Mesothelial cell of epicardium (in vitro differentiated cells): ENCODE measurements around the gene SAA4. TPM values are rescaled to one million over a fixed set of nuclear protein-coding genes. Genes with fewer than 3 reads are reported as not detected.
"Not testable (repeated sequence)": the region's sequence is repeated elsewhere in the genome, so short reads cannot be mapped to it uniquely, and the experiment has no call there.

Experiments used
- DNase-seq, 2 experiments: peaks; one replicate each; pipeline ENCODE4 v3.0.0; 2021; ENCODE audit warnings: low spot score in 2 of 2; ENCODE audit not compliant: unreplicated experiment in 2 of 2
- H3K27ac Mint-ChIP-seq: 2 replicates; pipeline ENCODE4 v1.8.0; 2021; ENCODE audit warnings: mixed read lengths
- H3K27me3 Mint-ChIP-seq: 2 replicates; pipeline ENCODE4 v1.8.0; 2021; ENCODE audit warnings: low read depth, mixed read lengths
- H3K36me3 Mint-ChIP-seq: 2 replicates; pipeline ENCODE4 v1.8.0; 2021; ENCODE audit warnings: mixed read lengths
- H3K4me1 Mint-ChIP-seq: 2 replicates; pipeline ENCODE4 v1.8.0; 2021; ENCODE audit warnings: mixed read lengths
- H3K4me3 Mint-ChIP-seq: 2 replicates; pipeline ENCODE4 v1.8.0; 2021; ENCODE audit warnings: mild to moderate bottlenecking, moderate library complexity, mixed read lengths
- H3K9me3 Mint-ChIP-seq: 2 replicates; pipeline ENCODE4 v1.8.0; 2021; ENCODE audit warnings: mixed read lengths
- total RNA-seq: library from RNA; stranded (reverse); gene quantifications from 3 replicates; pipeline ENCODE4 v1.2.1, GENCODE V29; 2021
- TF ChIP-seq, protein P1 (sequence below): fragments of 200-600 bp; sonication (generic); IDR thresholded peaks from one replicate; pipeline ENCODE4 v1.5.0; 2021; ENCODE audit warnings: antibody characterized with exemption; ENCODE audit not compliant: unreplicated experiment

SAA4 gene
- total RNA-seq, 1 donor from 2014 or later, result not detected

DNA sequence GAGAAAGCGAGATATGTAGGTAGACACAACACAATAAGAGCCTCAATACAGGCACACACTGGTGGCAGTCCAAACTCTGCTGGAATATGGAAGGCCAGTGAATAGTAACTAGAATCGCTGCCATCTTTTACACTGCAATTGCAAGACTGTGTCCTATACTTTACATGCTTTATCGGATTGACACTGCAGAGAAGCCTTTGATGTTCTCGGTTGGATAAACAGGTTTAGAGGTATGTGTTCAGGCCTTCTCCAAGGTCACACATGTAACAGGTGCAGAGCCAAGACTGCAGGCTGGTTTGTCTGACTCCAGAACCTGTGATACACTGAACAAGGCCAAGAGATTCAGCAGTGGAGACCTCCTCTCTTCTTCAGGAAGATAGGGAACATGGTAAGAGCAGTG, 34.6 kb upstream of the SAA4 start:
- TF ChIP-seq, protein P1, sequence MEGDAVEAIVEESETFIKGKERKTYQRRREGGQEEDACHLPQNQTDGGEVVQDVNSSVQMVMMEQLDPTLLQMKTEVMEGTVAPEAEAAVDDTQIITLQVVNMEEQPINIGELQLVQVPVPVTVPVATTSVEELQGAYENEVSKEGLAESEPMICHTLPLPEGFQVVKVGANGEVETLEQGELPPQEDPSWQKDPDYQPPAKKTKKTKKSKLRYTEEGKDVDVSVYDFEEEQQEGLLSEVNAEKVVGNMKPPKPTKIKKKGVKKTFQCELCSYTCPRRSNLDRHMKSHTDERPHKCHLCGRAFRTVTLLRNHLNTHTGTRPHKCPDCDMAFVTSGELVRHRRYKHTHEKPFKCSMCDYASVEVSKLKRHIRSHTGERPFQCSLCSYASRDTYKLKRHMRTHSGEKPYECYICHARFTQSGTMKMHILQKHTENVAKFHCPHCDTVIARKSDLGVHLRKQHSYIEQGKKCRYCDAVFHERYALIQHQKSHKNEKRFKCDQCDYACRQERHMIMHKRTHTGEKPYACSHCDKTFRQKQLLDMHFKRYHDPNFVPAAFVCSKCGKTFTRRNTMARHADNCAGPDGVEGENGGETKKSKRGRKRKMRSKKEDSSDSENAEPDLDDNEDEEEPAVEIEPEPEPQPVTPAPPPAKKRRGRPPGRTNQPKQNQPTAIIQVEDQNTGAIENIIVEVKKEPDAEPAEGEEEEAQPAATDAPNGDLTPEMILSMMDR, result no peak
- Mint-ChIP-seq H3K27ac (no peak overlapping the region), H3K27me3 (no peaks in the 10 kb centered on the region), H3K4me1 (no peaks in the 10 kb centered on the region), H3K9me3 (peaks cover 3% of the 10 kb centered on the region), H3K36me3 (peaks cover 9% of the 10 kb centered on the region), H3K4me3 (no peak overlapping the region)
- DNase-seq, result no peak

DNA sequence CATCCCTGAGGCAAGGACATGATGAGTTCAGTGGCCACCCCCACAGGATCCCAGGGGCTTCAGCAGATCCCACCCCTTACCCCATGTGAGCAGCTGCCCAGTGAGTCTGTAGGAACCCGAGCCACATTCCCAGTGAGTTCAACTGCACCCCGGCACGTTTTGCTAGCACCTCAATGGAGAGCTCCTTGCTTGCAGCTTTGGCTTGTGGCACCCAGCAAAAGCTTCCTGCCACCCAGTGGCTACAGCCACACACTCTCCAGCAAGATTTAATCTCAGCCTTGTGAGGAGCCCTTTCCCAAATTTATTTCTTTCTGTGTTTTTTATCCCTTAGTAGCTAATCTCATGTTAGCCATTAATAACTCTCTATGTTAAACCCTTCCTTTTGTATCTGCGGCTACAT, 33.5 kb upstream of the SAA4 start:
- Mint-ChIP-seq H3K27ac (no peak overlapping the region), H3K9me3 (no peaks in the 10 kb centered on the region), H3K36me3 (peaks cover 6% of the 10 kb centered on the region), H3K27me3 (no peaks in the 10 kb centered on the region), H3K4me3 (no peak overlapping the region), H3K4me1 (no peaks in the 10 kb centered on the region)
- DNase-seq, result no peak
- TF ChIP-seq, protein P1, result no peak

DNA sequence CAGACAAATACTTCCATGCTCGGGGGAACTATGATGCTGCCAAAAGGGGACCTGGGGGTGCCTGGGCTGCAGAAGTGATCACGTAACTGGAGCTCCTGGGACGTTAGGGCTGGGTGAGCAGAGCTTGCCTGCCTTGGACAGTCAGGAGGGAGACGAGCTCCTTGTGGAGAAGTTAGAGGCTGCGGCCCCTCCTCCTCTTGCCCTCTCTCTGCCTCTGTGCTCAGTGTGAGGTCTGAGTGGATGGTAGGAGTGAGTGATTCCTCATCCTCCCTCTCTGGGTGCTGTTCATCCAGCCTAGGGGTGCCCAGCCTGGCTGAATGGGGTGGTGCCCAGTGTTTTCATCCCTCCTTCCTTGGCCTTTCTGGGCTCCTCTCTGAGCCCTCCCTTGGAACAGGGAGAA, 32.6 kb upstream of the SAA4 start:
- H3K9me3 Mint-ChIP-seq, H3K27ac Mint-ChIP-seq, H3K36me3 Mint-ChIP-seq, H3K27me3 Mint-ChIP-seq, H3K4me1 Mint-ChIP-seq, H3K4me3 Mint-ChIP-seq, DNase-seq: not testable (repeated sequence)

DNA sequence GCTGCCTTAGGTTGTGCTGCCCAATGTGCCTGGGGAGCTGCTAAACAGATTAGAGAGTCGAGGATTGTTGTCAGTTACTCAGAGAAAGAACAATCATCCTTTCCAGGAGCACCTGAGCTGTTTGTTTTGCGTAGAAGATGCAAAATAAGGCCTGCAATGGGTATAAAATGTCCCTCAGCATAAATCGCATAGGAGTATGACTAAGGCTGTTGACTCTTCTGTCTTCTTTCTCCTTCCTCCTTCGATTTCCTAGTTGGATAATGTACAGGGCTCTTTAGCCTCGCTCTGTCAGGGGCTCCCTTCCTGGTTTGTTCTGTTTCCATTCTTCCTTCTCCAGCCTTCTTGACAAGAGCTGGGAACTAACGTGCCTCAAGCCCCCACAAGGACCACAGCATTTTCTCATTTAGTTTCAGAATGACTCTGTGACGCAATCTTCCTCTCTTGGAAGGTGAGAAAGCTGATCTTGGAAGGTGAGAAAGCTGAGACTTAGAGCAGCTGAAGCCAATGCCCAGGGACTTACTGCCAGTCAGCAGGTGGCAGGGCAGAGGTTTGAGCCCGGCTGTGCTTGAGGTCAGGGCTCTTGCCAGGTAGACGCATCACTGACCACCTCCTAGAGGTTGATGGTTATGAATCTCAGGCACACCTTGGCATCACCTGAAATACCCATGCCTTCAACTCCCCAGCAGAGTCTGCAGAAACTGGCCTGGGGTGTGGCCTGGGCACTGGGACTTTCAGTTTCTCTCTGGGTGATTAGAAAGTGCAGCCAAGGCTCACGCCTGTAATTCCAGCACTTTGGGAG, 30.9 kb upstream of the SAA4 start:
- not testable (repeated sequence) for H3K36me3 Mint-ChIP-seq, H3K9me3 Mint-ChIP-seq

DNA sequence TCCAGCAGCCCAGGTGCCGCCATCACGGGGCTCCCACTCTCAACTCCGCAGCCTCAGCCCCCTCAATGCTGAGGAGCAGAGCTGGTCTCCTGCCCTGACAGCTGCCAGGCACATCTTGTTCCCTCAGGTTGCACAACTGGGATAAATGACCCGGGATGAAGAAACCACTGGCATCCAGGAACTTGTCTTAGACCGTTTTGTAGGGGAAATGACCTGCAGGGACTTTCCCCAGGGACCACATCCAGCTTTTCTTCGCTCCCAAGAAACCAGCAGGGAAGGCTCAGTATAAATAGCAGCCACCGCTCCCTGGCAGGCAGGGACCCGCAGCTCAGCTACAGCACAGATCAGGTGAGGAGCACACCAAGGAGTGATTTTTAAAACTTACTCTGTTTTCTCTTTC, 29.3 kb upstream of the SAA4 start, which contains the start of gene SAA1:
TSS of gene SAA1 (plus strand) at position 316 of the 400 bp plus-strand sequence. CDS start 624 bp downstream, outside the sequence.
- Mint-ChIP-seq H3K27me3 (no peaks in the 10 kb centered on the region), H3K4me1 (no peaks in the 10 kb centered on the region), H3K9me3 (no peaks in the 10 kb centered on the region), H3K36me3 (no peaks in the 10 kb centered on the region), H3K27ac (no peak within 1 kb of the TSS), H3K4me3 (no peak within 1 kb of the TSS)
- no peak for DNase-seq
- TF ChIP-seq, protein P1, result no peak

More for the DNA sequence above, 30.9 kb upstream of the SAA4 start:
- H3K27ac Mint-ChIP-seq, H3K4me3 Mint-ChIP-seq, H3K4me1 Mint-ChIP-seq, H3K27me3 Mint-ChIP-seq, DNase-seq: not testable (repeated sequence)

DNA sequence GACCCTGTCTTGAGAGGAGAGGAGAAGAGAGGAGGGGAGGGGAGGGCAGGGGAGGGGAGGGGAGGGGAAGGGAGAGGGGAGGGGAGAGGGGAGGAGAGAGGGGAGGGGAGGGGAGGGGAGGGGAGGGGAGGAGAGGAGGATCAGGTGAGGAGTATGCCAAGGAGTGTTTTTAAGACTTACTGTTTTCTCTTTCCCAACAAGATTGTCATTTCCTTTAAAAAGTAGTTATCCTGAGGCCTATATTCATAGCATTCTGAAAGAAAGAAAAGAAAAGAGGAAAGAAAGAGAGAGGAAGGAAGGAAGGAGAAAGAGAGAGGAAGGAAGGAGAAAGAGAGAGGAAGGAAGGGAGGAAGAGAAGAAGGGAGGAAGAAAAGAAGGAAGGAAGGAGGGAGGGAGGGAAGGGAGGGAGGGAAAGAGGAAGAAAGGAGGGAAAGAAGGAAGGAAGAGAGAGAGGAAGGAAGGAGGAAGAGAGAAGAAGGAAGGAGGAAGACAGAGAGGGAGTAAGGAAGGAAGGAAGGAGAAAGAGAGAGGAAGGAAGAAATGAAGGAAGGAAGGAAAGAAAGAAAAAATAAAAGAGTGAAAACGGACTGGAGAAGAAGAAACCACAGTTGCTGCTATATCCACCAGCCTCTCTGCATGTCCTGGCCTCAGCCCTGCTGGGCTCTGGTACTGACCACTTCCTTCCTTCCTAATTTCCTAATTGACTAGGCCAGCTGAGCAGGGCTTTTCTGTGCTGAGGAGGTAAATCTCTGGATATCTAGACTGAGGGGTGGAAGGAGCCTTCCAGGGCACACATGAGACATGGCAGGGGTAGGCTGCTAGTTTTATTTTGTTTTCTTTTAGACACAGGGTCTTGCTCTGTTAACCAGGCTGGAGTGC, 28.3 kb upstream of the SAA4 start:
- TF ChIP-seq, protein P1, result no peak
- Mint-ChIP-seq H3K4me3 (no peak overlapping the region), H3K36me3 (no peaks in the 10 kb centered on the region)

More for the DNA sequence above, 28.3 kb upstream of the SAA4 start:
- no peaks in the 10 kb centered on the region for H3K4me1 Mint-ChIP-seq
- H3K9me3 Mint-ChIP-seq, result no peaks in the 10 kb centered on the region
- no peak overlapping the region for H3K27ac Mint-ChIP-seq
- no peaks in the 10 kb centered on the region for H3K27me3 Mint-ChIP-seq
- no peak for DNase-seq
